Measurements from ENCODE around the gene FGF6. TPM values are rescaled to one million over a fixed set of nuclear protein-coding genes. Genes with fewer than 3 reads are reported as not detected.
"Not testable (repeated sequence)": the region's sequence is repeated elsewhere in the genome, so short reads cannot be mapped to it uniquely, and the experiment has no call there.

The FGF6 gene
- total RNA-seq, 4 donors from 2014 or later = not detected

DNA sequence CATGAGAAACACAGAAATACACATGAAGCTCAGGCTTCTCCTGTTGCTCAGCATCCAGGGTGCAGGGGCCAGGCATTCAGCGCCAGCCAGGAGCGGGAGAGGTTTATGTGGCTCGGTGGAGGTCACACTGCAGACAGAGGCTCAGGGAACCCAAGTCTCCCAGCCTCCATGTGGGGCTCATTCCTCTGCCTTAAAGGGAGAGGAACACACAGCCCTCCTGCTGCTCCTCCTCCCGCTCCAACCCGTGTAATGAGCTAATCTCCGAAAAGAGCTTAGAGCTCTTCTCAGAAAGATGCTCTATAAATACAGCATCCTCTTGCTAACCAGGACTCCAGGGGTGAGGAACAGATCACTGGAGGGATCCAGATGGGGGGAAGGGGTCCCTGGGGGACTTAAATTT is 28.2 kb downstream of the FGF6 start:
- DNase-seq (ENCODE audit: low spot score in 2 of 2) = peak in 1 of 2 donors; percentile 44
- 46% methylated on average over 2 of the region's 6 CpGs for WGBS
- no peak overlapping the region for H3K4me3 ChIP-seq

DNA sequence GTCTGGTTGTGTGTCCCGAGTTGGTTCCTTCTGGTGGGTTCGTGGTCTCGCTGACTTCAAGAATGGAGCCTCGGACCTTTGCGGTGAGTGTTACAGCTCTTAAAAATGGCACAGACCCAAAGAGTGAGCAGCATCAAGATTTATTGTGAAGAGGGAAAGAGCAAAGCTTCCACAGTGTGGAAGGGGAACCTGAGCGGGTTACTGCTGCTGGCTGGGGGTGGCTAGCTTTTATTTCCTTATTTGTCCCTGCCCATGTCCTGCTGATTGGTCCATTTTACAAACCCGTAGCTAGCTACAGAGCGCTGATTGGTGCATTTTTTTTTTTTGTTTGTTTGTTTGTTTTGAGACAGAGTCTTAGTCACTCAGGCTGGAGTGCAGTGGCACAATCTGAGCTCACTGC is 29.3 kb downstream of the FGF6 start:
- WGBS = 80% methylated on average over 8 of the region's 8 CpGs
- peak in 1 of 2 donors; percentile 28 for DNase-seq (ENCODE audit: low spot score in 2 of 2)
- H3K27me3 ChIP-seq = peaks cover 46% of the 10 kb centered on the region

More for the DNA sequence above, 28.2 kb downstream of the FGF6 start:
- TF ChIP-seq, protein P1, sequence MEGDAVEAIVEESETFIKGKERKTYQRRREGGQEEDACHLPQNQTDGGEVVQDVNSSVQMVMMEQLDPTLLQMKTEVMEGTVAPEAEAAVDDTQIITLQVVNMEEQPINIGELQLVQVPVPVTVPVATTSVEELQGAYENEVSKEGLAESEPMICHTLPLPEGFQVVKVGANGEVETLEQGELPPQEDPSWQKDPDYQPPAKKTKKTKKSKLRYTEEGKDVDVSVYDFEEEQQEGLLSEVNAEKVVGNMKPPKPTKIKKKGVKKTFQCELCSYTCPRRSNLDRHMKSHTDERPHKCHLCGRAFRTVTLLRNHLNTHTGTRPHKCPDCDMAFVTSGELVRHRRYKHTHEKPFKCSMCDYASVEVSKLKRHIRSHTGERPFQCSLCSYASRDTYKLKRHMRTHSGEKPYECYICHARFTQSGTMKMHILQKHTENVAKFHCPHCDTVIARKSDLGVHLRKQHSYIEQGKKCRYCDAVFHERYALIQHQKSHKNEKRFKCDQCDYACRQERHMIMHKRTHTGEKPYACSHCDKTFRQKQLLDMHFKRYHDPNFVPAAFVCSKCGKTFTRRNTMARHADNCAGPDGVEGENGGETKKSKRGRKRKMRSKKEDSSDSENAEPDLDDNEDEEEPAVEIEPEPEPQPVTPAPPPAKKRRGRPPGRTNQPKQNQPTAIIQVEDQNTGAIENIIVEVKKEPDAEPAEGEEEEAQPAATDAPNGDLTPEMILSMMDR (IDR thresholded peaks at IDR 0.05) = no peak
- TF ChIP-seq POLR2A (IDR thresholded peaks at IDR 0.05) = no peak
- TF ChIP-seq EP300 (IDR thresholded peaks at IDR 0.05) = no peak
- no peak for TF ChIP-seq POLR2AphosphoS5 (IDR thresholded peaks at IDR 0.05)
- Histone ChIP-seq H3K9me3 (no peaks in the 10 kb centered on the region), H3K4me1 (no peaks in the 10 kb centered on the region), H3K27ac (no peak overlapping the region), H3K36me3 (no peaks in the 10 kb centered on the region), H3K27me3 (peaks cover 45% of the 10 kb centered on the region)

DNA sequence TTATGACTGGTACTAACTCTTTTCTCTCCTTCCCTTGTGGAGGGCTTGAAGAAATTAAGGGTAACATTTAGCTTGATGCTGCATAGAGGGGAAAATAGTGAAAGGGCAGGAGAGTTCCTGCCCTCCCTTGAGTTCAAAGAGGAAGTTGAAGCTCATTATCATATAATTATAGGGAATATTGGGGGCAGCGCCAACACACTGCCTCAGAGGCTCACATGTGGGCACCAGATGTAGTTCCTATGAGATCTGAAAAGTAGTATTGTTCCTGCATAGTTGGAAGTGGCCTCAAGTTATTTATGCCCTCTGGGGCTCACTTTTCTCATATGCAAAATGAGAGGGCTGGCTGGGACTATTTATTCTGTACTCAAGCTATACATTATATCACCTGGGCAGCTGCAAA is 33.1 kb downstream of the FGF6 start:
- TF ChIP-seq POLR2AphosphoS5 (IDR thresholded peaks at IDR 0.05) (no peak), POLR2A (IDR thresholded peaks at IDR 0.05) (no peak), EP300 (IDR thresholded peaks at IDR 0.05) (no peak)
- TF ChIP-seq, protein P1 (IDR thresholded peaks at IDR 0.05) = no peak
- no peak for DNase-seq (ENCODE audit: low spot score in 2 of 2)

More for the DNA sequence above, 29.3 kb downstream of the FGF6 start:
- Histone ChIP-seq H3K4me3 (no peak overlapping the region), H3K27ac (no peak overlapping the region), H3K4me1 (no peaks in the 10 kb centered on the region), H3K36me3 (no peaks in the 10 kb centered on the region), H3K9me3 (no peaks in the 10 kb centered on the region)
- TF ChIP-seq POLR2AphosphoS5 (IDR thresholded peaks at IDR 0.05) (no peak), POLR2A (IDR thresholded peaks at IDR 0.05) (no peak), EP300 (IDR thresholded peaks at IDR 0.05) (no peak)
- TF ChIP-seq, protein P1 (IDR thresholded peaks at IDR 0.05) = no peak

DNA sequence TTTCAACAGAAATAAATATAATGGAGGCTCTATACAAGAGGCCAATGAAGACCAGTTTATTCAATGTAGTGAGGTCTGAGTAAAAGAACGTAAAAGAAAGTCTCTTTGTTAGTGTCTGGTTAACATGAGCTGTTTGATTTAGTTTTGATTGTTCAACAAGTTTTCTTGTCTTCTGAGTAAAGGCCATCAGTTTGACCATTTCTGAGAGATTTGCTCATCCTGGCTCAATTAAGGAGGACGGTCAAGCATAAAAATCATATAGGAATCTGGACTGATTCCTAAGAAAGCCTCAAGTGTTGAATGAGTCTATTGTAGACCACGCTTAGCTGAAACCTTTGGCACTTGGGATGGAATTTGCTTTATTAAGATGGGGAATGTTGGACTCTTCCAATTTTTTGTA is 33.6 kb downstream of the FGF6 start:
- no peak for TF ChIP-seq POLR2AphosphoS5 (IDR thresholded peaks at IDR 0.05)
- TF ChIP-seq, protein P1 (IDR thresholded peaks at IDR 0.05) = no peak
- Histone ChIP-seq H3K4me3 (no peak overlapping the region), H3K27ac (no peak overlapping the region), H3K9me3 (no peaks in the 10 kb centered on the region), H3K4me1 (no peaks in the 10 kb centered on the region), H3K27me3 (peaks cover 21% of the 10 kb centered on the region), H3K36me3 (no peaks in the 10 kb centered on the region)
- WGBS = 60% methylated on average over 3 of the region's 3 CpGs
- DNase-seq (ENCODE audit: low spot score in 2 of 2) = no peak

More for the DNA sequence above, 33.1 kb downstream of the FGF6 start:
- H3K4me3 ChIP-seq = no peak overlapping the region
- WGBS = 44% methylated on average over 1 of the region's 1 CpG
- H3K9me3 ChIP-seq = no peaks in the 10 kb centered on the region
- H3K4me1 ChIP-seq = no peaks in the 10 kb centered on the region
- H3K27me3 ChIP-seq = peaks cover 25% of the 10 kb centered on the region
- H3K27ac ChIP-seq = no peak overlapping the region
- no peaks in the 10 kb centered on the region for H3K36me3 ChIP-seq

DNA sequence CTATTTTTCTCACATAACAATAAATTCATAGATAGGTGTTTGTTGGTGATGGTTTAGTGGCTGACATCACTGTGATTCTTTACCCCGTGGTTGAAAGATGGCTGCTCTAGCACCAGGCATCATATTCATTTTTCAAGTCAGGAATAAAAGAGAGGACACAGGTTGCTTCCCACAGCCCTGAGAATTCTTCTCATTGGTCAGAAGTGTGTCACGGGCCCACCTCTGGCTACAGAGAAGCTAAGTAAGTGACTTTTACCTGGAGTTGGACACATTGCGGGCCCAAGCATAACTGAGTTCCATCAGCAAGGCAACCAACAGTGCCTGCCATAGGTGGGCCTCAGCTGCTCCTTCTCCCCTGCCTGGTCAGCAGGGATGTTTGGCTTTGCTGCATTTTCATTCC is 38.5 kb downstream of the FGF6 start:
- Histone ChIP-seq H3K27me3 (no peaks in the 10 kb centered on the region), H3K4me3 (no peak overlapping the region), H3K9me3 (no peaks in the 10 kb centered on the region), H3K36me3 (no peaks in the 10 kb centered on the region), H3K4me1 (no peaks in the 10 kb centered on the region), H3K27ac (no peak overlapping the region)
- WGBS = 97% methylated on average over 3 of the region's 3 CpGs
- TF ChIP-seq EP300 (IDR thresholded peaks at IDR 0.05) = no peak
- TF ChIP-seq POLR2AphosphoS5 (IDR thresholded peaks at IDR 0.05) = no peak
- TF ChIP-seq POLR2A (IDR thresholded peaks at IDR 0.05) = no peak
- TF ChIP-seq, protein P1 (IDR thresholded peaks at IDR 0.05) = no peak
- no peak for DNase-seq (ENCODE audit: low spot score in 2 of 2)

DNA sequence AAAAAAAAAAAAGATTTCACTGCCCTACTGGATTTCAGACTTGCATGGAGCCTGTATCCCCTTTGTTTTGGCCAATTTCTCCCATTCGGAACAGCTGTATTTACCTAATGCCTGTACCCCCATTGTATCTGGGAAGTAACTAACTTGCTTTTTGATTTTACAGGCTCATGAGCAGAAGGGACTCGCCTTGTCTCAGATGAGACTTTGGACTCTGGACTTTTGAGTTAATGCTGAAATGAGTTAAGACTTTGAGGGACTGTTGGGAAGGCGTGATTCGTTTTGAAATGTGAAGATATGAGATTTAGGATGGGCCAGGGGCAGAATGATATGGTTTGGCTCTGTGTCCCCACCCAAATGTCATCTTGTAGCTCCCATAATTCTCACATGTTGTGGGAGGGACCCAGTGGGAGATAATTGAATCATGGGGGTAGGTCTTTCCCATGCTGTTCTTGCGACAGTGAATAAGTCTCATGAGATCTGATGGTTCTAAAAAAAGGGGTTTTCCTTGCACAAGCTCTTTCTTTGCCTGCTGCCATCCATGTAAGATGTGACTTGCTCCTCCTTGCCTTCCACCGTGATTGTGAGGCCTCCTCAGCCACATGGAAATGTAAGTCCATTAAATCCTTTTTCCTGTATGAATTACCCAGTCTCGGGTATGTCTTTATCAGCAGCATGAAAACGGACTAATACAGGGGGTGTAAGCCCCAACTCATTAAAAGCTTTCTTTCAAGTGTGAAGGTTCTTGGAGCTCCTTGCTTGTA is 40.6 kb downstream of the FGF6 start:
- not testable (repeated sequence) for DNase-seq (ENCODE audit: low spot score in 2 of 2); H3K4me3 ChIP-seq; H3K4me1 ChIP-seq; H3K36me3 ChIP-seq; H3K9me3 ChIP-seq; H3K27me3 ChIP-seq; H3K27ac ChIP-seq
- whole genome bisulfite sequencing = 93% methylated on average over 8 of the region's 8 CpGs
